ENCODE measurements around the gene THSD7B. TPM values are rescaled to one million over a fixed set of nuclear protein-coding genes. Genes with fewer than 3 reads are reported as not detected.

The THSD7B gene
- total and polyA plus RNA-seq, 2 of the 8 experiments (the other 6 are each of a cell fraction or from before 2014, with no cell fraction given), result 0.60 to 2.9 TPM

DNA sequence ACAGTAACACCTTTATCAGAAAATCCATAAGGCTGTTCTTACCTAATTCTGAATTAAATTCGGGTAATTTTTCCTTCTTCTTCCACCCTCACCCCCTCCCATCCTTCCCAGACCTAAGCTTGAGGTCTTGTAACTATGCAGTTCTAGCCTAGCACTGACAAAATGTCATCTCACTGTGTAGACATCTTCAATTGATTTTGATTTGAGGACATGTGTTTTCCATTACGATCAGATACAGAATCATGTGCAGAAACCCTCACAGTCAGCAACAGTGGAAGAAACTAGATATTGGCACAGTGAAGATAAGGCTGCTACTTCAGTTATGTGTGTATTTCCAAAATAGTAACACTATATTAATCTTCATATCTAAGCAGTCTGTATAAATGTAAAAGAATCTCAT lies 244.6 kb downstream of the THSD7B start:
- Histone ChIP-seq H3K23ac (ENCODE audit: insufficient read length) (no peak overlapping the region), H3K4ac (replicated peaks; ENCODE audit: insufficient read length, low read depth, low read length) (no peak overlapping the region), H2BK5ac (ENCODE audit: low read depth, low read length) (no peak overlapping the region), H3K36me3 (ENCODE audit: control insufficient read depth in 2 of 4, insufficient read depth in 4 of 4, low read length in 3 of 4) (no peaks in the 10 kb centered on the region), H4K8ac (ENCODE audit: extremely low read depth, insufficient read depth, low read length) (no peak overlapping the region), H4K5ac (ENCODE audit: insufficient read length, low read depth, low read length) (no peak overlapping the region), H3K27me3 (replicated peaks in 1 of 4; ENCODE audit: control insufficient read depth in 3 of 4, extremely low read depth in 1 of 4, insufficient read depth in 3 of 4, low read length in 3 of 4) (no peaks in the 10 kb centered on the region), H3K4me1 (replicated peaks in 1 of 4; ENCODE audit: control insufficient read depth in 3 of 4, insufficient read depth in 4 of 4, low read length in 3 of 4) (no peaks in the 10 kb centered on the region), H2AFZ (ENCODE audit: low read length) (no peak overlapping the region), H3K9ac (replicated peaks in 1 of 4; ENCODE audit: extremely low read depth in 1 of 4, low read depth in 3 of 4, low read length in 3 of 4) (no peak overlapping the region), H4K20me1 (replicated peaks in 1 of 2; ENCODE audit: control insufficient read depth in 1 of 2, insufficient read depth in 2 of 2, low read length in 2 of 2) (no peaks in the 10 kb centered on the region), H3K18ac (ENCODE audit: extremely low read depth, low read length) (no peak overlapping the region), H3K9me3 (ENCODE audit: insufficient read depth in 2 of 2, low read depth in 1 of 2, low read length in 1 of 2) (no peaks in the 10 kb centered on the region), H3K23me2 (ENCODE audit: low read depth, low read length) (0 out of 2 replicates have a peak, but pooled peaks cover 1% of the 10 kb centered on the region), H2BK120ac (replicated peaks; ENCODE audit: low read depth, low read length) (no peak overlapping the region), H3K4me3 (ENCODE audit: extremely low read depth in 1 of 4, insufficient read depth in 2 of 4, low read depth in 3 of 4, low read length in 4 of 4) (no peak overlapping the region), H2BK15ac (ENCODE audit: low read length) (no peak overlapping the region), H3K79me1 (ENCODE audit: low read depth, low read length) (no peaks in the 10 kb centered on the region), H3K79me2 (ENCODE audit: control insufficient read depth in 1 of 2, insufficient read depth in 2 of 2, low read length in 2 of 2) (no peaks in the 10 kb centered on the region), H3K56ac (replicated peaks; ENCODE audit: insufficient read length, low read depth, low read length) (no peak overlapping the region), H3K27ac (ENCODE audit: low read depth, low read length) (no peak overlapping the region), H2BK20ac (ENCODE audit: low read length) (no peak overlapping the region), H4K91ac (replicated peaks; ENCODE audit: insufficient read length, low read length) (no peak overlapping the region), H2BK12ac (ENCODE audit: low read depth, low read length) (no peak overlapping the region), H3K4me2 (ENCODE audit: insufficient read depth in 1 of 2, low read depth in 2 of 2, low read length in 2 of 2) (no peak overlapping the region), H3K14ac (ENCODE audit: insufficient read length) (no peak overlapping the region), H2AK5ac (ENCODE audit: low read depth, low read length) (no peak overlapping the region)
- POLR2A ChIA-PET (ENCODE audit: partially characterized antibody), result no interaction called here
- DNase-seq (ENCODE audit: low read depth in 1 of 2, low spot score in 2 of 2) (no peak), FAIRE-seq (no peak)
- no peak for TF ChIP-seq CHD2 (IDR thresholded peaks at IDR 0.05; ENCODE audit: low read length)
- no peak for TF ChIP-seq EP300 (IDR thresholded peaks at IDR 0.05; ENCODE audit: borderline replicate concordance in 1 of 2, low read depth in 2 of 2, low read length in 2 of 2)
- no peak for TF ChIP-seq EZH2 (IDR thresholded peaks at IDR 0.05; ENCODE audit: low read depth, low read length, severe bottlenecking)
- no peak for TF ChIP-seq SP1 (IDR thresholded peaks at IDR 0.05; ENCODE audit: low read depth, low read length)
- TF ChIP-seq E2F6 (IDR thresholded peaks at IDR 0.05), result no peak
- TF ChIP-seq SP4 (IDR thresholded peaks at IDR 0.05; ENCODE audit: low read length), result no peak
- TF ChIP-seq ASH2L (IDR thresholded peaks at IDR 0.05; ENCODE audit: low read length), result no peak
- no peak for TF ChIP-seq ATF3 (IDR thresholded peaks at IDR 0.05; ENCODE audit: insufficient read depth, low read depth, low read length)
- TF ChIP-seq CREB1 (IDR thresholded peaks at IDR 0.05), result no peak
- TF ChIP-seq KDM4A (IDR thresholded peaks at IDR 0.05; ENCODE audit: low read depth, low read length, severe bottlenecking), result no peak
- no peak for TF ChIP-seq GTF2F1 (IDR thresholded peaks at IDR 0.05; ENCODE audit: borderline replicate concordance, low read depth, low read length)
- 88% methylated on average over 2 of the region's 2 CpGs; no CpG with 5 or more reads in 1 of the 2 experiments for WGBS, 2 experiments (ENCODE audit: extremely low coverage in 1 of 2, insufficient coverage in 1 of 2, insufficient read length in 1 of 2, insufficient replicate concordance in 2 of 2, low coverage in 1 of 2, low lambda C conversion rate in 2 of 2, missing lambda C conversion rate in 1 of 2)
- CTCF ChIA-PET (ENCODE audit: partially characterized antibody), result interaction anchor here (0.8 kb wide), 1 partner anchor 10 kb away, joined by 3 read pairs; no protein-coding TSS in a partner anchor
